Ascending aorta (tissue), 2 donors: ENCODE measurements around the gene DTNB. TPM values are rescaled to one million over a fixed set of nuclear protein-coding genes. Genes with fewer than 3 reads are reported as not detected.

Experiments
- DNase-seq, 2 donors: peaks; one replicate each; pipeline ENCODE4 v3.0.0-alpha.2; 2019; ENCODE audit warnings: low spot score in 2 of 2
- H3K27ac ChIP-seq, 2 donors: fragments of 200-600 bp; sonication (generic); one replicate each; pipeline ENCODE4 v1.5.1; 2016 to 2017; ENCODE audit warnings: mild to moderate bottlenecking in 1 of 2
- H3K27me3 ChIP-seq: fragments of 200-600 bp; sonication (generic); one replicate; pipeline ENCODE4 v1.5.1; 2017
- H3K36me3 ChIP-seq, 2 donors: fragments of 200-600 bp; sonication (generic); one replicate each; pipeline ENCODE4 v1.5.1; 2016
- H3K4me1 ChIP-seq, 2 donors: fragments of 200-600 bp; sonication (generic); one replicate each; pipeline ENCODE4 v1.5.1; 2016 to 2017; ENCODE audit warnings: mild to moderate bottlenecking in 1 of 2
- H3K4me3 ChIP-seq, 2 donors: fragments of 200-600 bp; sonication (generic); one replicate each; pipeline ENCODE4 v1.5.1; 2016 to 2017; ENCODE audit warnings: mild to moderate bottlenecking in 1 of 2
- H3K9me3 ChIP-seq, 2 donors: fragments of 200-600 bp; sonication (generic); one replicate each; pipeline ENCODE4 v1.5.1; 2016
- CTCF ChIP-seq, 3 experiments: fragments of 200-600 bp in 2 of 3; fragments of 450-650 bp in 1 of 3; sonication (generic) in 2 of 3; IDR thresholded peaks; one replicate each; pipeline ENCODE4 v1.5.1; 2016 to 2019; ENCODE audit warnings: antibody characterized with exemption in 3 of 3, mild to moderate bottlenecking in 1 of 3, moderate library complexity in 1 of 3
- intact Hi-C: fragments of 100-400 bp; cut with DNase I; formaldehyde crosslinking; loops from one replicate; pipeline ENCODE4 v1.15.1; 2023
- total RNA-seq: library from RNA; depleted of rRNA; stranded (reverse); fragments of >200 nt; gene quantifications from one replicate; pipeline ENCODE4 v1.1.0, GENCODE V29; 2016

DTNB gene
- total RNA-seq, 1 donor from 2014 or later, result 22.7 TPM

GRCh38 chr2:25354116-25354515 is 319.3 kb downstream of the DTNB start:
- no peak overlapping the region for H3K4me3 ChIP-seq
- TF ChIP-seq CTCF (IDR thresholded peaks at IDR 0.05), result no peak
- intact Hi-C loops, result no loop called here
- no peak overlapping the region for H3K27ac ChIP-seq
- H3K36me3 ChIP-seq, result no peaks in the 10 kb centered on the region
- H3K4me1 ChIP-seq, result no peaks in the 10 kb centered on the region
- H3K9me3 ChIP-seq, result no peaks in the 10 kb centered on the region
- no peaks in the 10 kb centered on the region for H3K27me3 ChIP-seq
- no peak for DNase-seq

DNA sequence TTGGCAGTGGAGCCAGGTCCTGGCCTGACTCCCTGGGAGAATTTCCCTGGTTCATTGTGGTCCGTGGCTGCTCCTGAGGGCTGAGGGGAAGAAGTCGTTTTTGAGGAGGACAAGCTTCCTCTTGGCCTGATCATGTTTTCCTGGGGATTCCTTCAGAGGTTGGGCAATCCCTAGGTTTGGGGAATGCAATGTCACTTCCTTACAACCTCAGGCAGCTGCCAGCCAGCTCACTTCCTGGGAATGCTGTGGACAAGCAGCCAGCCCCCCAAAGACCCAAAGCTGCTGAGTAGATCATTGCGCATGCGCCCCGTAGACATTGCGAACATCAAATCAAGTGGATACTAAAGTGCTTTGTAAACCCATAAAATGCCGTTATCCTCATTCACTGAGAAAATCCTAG is 324.0 kb downstream of the DTNB start:
- Histone ChIP-seq H3K4me1 (no peaks in the 10 kb centered on the region), H3K27ac (no peak overlapping the region), H3K27me3 (no peaks in the 10 kb centered on the region), H3K4me3 (no peak overlapping the region), H3K36me3 (no peaks in the 10 kb centered on the region), H3K9me3 (no peaks in the 10 kb centered on the region)
- DNase-seq, result no peak
- intact Hi-C loops, result loop anchor here (10.0 kb wide), 1 partner anchor 375 kb away; the partner anchor contains the start of gene DNAJC27
- no peak for TF ChIP-seq CTCF (IDR thresholded peaks at IDR 0.05)

- no peak for TF ChIP-seq CTCF (IDR thresholded peaks at IDR 0.05)
- no peaks in the 10 kb centered on the region for H3K9me3 ChIP-seq
- H3K27me3 ChIP-seq, result no peaks in the 10 kb centered on the region
- no peak overlapping the region for H3K27ac ChIP-seq
- no peak overlapping the region for H3K4me3 ChIP-seq
- intact Hi-C loops, result loop anchor here (10.0 kb wide), 1 partner anchor 373 kb away; the partner anchor contains the start of gene DNAJC27
- peaks cover 0 to 1% of the 10 kb centered on the region in 2 donors for H3K4me1 ChIP-seq
- no peaks in the 10 kb centered on the region for H3K36me3 ChIP-seq
- no peak for DNase-seq
These were observed 325.5 kb downstream of the DTNB start for GRCh38 chr2:25347846-25348245.

GRCh38 chr2:25347205-25347815 is 326.1 kb downstream of the DTNB start:
- Histone ChIP-seq H3K9me3 (no peaks in the 10 kb centered on the region), H3K36me3 (no peaks in the 10 kb centered on the region), H3K27ac (no peak overlapping the region), H3K4me3 (no peak overlapping the region), H3K27me3 (no peaks in the 10 kb centered on the region), H3K4me1 (peaks cover 0 to 5% of the 10 kb centered on the region in 2 donors)
- DNase-seq, result no peak
- no peak for TF ChIP-seq CTCF (IDR thresholded peaks at IDR 0.05)
- intact Hi-C loops, result loop anchor here (10.0 kb wide), 1 partner anchor 373 kb away; the partner anchor contains the start of gene DNAJC27

GRCh38 chr2:25343187-25343825 is 330.1 kb downstream of the DTNB start:
- peaks cover 3 to 15% of the 10 kb centered on the region in 2 donors for H3K4me1 ChIP-seq
- H3K36me3 ChIP-seq, result no peaks in the 10 kb centered on the region
- no peak for DNase-seq
- no peak overlapping the region for H3K27ac ChIP-seq
- no peaks in the 10 kb centered on the region for H3K9me3 ChIP-seq
- H3K27me3 ChIP-seq, result no peaks in the 10 kb centered on the region
- peak overlapping the region in 1 of 2 donors; percentile 95 for H3K4me3 ChIP-seq
- intact Hi-C loops, result loop anchor here (2.0 to 10.0 kb wide), 4 partner anchors 19 to 369 kb away; partner anchors contain the start of gene DNAJC27
- TF ChIP-seq CTCF (IDR thresholded peaks at IDR 0.05), result no peak
